ENCODE results near the gene PCBP3. TPM values are rescaled to one million over a fixed set of nuclear protein-coding genes. Genes with fewer than 3 reads are reported as not detected.
A peak's percentile ranks its signal among the peaks of the same experiment; 100 is the strongest.

PCBP3 gene
- total and polyA plus RNA-seq, 2 experiments from 2014 or later = 3.4 to 4.3 TPM

DNA sequence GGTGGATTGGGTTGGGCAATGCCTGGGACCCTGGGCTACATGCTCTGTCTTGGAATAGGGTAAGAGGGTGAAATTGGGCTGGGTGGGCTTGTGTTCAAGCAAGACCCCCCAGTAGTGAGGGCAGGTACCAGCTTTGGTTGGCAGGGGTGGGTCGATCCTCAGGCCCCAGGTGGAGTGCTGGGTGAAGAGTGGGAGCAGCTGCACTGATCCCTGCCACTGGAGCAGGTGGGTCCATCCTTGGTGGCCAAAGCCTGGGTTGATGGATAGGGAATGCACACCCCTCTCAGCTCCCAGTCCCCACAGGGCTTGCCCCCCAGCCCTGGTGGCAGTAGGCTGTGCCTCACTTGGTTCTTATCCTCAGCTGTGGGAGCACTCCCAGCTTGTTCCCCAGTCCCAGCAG lies 135.2 kb downstream of the PCBP3 start:
- H3K9me3 ChIP-seq (ENCODE audit: low read depth) = no peaks in the 10 kb centered on the region
- H3K4me3 ChIP-seq = no peak overlapping the region
- H3K27ac ChIP-seq = no peak overlapping the region
- no peaks in the 10 kb centered on the region for H3K36me3 ChIP-seq
- TF ChIP-seq, protein P1, sequence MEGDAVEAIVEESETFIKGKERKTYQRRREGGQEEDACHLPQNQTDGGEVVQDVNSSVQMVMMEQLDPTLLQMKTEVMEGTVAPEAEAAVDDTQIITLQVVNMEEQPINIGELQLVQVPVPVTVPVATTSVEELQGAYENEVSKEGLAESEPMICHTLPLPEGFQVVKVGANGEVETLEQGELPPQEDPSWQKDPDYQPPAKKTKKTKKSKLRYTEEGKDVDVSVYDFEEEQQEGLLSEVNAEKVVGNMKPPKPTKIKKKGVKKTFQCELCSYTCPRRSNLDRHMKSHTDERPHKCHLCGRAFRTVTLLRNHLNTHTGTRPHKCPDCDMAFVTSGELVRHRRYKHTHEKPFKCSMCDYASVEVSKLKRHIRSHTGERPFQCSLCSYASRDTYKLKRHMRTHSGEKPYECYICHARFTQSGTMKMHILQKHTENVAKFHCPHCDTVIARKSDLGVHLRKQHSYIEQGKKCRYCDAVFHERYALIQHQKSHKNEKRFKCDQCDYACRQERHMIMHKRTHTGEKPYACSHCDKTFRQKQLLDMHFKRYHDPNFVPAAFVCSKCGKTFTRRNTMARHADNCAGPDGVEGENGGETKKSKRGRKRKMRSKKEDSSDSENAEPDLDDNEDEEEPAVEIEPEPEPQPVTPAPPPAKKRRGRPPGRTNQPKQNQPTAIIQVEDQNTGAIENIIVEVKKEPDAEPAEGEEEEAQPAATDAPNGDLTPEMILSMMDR (IDR thresholded peaks at IDR 0.05; ENCODE audit: low read depth, low read length) = no peak
- H3K4me1 ChIP-seq (ENCODE audit: low read depth) = no peaks in the 10 kb centered on the region
- DNase-seq (ENCODE audit: low read depth in 1 of 2, low spot score in 1 of 2) = no peak
- H3K27me3 ChIP-seq = no peaks in the 10 kb centered on the region

DNA sequence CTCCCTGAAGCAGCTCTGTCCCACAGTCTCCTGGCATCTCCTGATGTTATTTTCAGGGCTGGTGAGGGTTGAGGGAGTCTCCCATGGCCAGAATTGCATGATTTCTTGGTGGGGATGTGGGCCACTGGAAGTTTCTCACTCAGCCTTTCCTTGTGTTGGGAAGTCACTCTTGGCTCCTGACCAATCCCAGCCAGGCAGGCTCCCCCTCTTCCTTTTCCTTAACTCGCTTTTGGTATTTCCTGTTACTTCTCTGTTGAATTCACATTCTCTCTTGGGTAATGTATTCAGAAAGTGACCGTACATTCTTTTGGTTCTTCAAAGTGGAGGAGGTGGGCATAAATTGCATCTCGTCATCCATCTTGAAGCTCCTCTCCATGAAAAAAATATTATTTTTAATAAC lies 135.7 kb downstream of the PCBP3 start:
- Histone ChIP-seq H3K27me3 (no peaks in the 10 kb centered on the region), H3K36me3 (no peaks in the 10 kb centered on the region), H3K27ac (no peak overlapping the region), H3K9me3 (ENCODE audit: low read depth) (no peaks in the 10 kb centered on the region), H3K4me3 (no peak overlapping the region), H3K4me1 (ENCODE audit: low read depth) (no peaks in the 10 kb centered on the region)
- TF ChIP-seq, protein P1 (IDR thresholded peaks at IDR 0.05; ENCODE audit: low read depth, low read length) = no peak
- DNase-seq (ENCODE audit: low read depth in 1 of 2, low spot score in 1 of 2) = peak in 1 of 2 donors; percentile 60

DNA sequence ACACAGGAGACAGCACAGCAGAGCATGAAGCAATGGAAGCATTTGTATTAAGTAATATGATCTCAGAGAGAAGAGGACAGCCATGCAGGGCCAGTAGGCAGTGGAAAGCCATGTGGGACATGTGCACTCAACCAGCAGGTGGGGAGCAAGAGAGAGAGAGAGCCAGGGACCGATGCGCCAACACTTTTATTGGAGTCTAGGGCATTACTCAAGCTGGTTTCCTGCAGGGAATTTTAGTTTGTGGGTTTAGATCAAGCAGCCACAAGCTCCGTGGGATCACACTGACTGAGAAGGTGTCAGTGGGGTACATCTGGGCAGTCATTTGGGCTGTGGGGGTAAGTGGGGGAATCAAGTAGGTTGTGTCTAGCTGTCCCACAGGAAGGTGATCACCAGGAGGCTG lies 137.1 kb downstream of the PCBP3 start:
- TF ChIP-seq, protein P1 (IDR thresholded peaks at IDR 0.05; ENCODE audit: low read depth, low read length) = no peak
- no peaks in the 10 kb centered on the region for H3K9me3 ChIP-seq (ENCODE audit: low read depth)
- no peak overlapping the region for H3K27ac ChIP-seq
- H3K4me1 ChIP-seq (ENCODE audit: low read depth) = no peaks in the 10 kb centered on the region
- H3K4me3 ChIP-seq = no peak overlapping the region
- no peaks in the 10 kb centered on the region for H3K27me3 ChIP-seq
- no peaks in the 10 kb centered on the region for H3K36me3 ChIP-seq
- no peak for DNase-seq (ENCODE audit: low read depth in 1 of 2, low spot score in 1 of 2)

DNA sequence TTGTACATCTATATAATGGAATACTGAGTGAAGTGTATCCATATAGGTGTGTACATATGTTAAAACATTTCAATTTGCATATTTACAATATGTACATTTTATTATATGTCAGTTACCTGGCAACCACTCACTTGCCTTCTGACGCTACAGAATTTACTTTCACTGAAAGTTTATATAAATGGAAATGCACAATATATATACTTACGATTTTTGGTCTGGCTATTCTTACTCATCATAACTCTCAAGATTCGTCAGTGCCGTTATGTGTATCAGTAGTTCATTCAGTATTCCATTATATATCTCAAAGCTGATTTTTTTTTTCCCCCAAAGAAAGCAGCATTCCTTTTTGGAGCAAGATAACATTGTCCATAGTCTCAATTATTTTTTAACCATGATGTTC lies 138.2 kb downstream of the PCBP3 start:
- TF ChIP-seq, protein P1 (IDR thresholded peaks at IDR 0.05; ENCODE audit: low read depth, low read length) = no peak
- Histone ChIP-seq H3K4me1 (ENCODE audit: low read depth) (no peaks in the 10 kb centered on the region), H3K36me3 (no peaks in the 10 kb centered on the region), H3K27me3 (no peaks in the 10 kb centered on the region), H3K27ac (no peak overlapping the region), H3K9me3 (ENCODE audit: low read depth) (no peaks in the 10 kb centered on the region), H3K4me3 (no peak overlapping the region)
- DNase-seq (ENCODE audit: low read depth in 1 of 2, low spot score in 1 of 2) = no peak

DNA sequence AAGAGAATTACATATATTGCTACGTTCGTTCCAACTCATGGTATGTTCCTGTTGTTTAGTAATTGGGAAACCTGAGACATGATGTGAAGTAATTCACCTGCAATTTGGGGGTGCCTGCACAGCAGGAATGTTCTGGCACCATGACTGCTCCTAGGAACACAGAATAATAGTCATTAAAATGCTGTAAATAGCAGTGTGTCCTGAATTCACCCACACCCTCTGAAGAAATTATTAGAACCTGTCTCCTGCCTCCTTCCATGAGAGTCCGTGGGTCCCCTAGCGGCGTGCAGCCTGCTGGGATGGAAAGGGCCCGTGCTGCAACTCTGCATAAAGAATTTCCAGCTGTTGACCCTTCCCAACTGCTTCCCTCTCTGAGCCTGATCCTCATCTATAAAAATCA lies 143.1 kb downstream of the PCBP3 start:
- DNase-seq (ENCODE audit: low read depth in 1 of 2, low spot score in 1 of 2) = no peak
- Histone ChIP-seq H3K27ac (no peak overlapping the region), H3K36me3 (no peaks in the 10 kb centered on the region), H3K4me3 (no peak overlapping the region), H3K4me1 (ENCODE audit: low read depth) (no peaks in the 10 kb centered on the region), H3K9me3 (ENCODE audit: low read depth) (no peaks in the 10 kb centered on the region), H3K27me3 (no peaks in the 10 kb centered on the region)
- TF ChIP-seq, protein P1 (IDR thresholded peaks at IDR 0.05; ENCODE audit: low read depth, low read length) = no peak

DNA sequence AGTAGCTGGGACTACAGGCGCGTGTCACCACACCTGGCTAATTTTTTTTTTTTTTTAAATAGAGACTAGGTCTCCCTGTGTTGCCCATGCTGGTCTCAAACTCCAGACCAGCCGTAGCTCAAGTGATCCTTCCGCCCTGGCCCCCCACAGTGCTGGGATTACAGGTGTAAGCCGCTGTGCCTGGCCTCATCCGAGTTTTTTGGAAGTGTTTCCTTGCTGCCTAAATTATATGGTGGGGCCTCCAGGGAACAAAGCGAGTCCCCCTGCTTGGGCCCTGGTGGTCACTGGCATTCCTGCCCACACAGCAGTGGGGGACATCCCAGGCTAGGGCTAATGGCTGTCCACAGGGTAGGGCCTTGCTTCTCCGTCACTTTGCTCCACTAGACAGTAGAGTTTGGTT lies 143.8 kb downstream of the PCBP3 start:
- Histone ChIP-seq H3K4me3 (no peak overlapping the region), H3K27me3 (no peaks in the 10 kb centered on the region), H3K9me3 (ENCODE audit: low read depth) (no peaks in the 10 kb centered on the region), H3K36me3 (no peaks in the 10 kb centered on the region), H3K4me1 (ENCODE audit: low read depth) (no peaks in the 10 kb centered on the region), H3K27ac (no peak overlapping the region)
- no peak for DNase-seq (ENCODE audit: low read depth in 1 of 2, low spot score in 1 of 2)
- TF ChIP-seq, protein P1 (IDR thresholded peaks at IDR 0.05; ENCODE audit: low read depth, low read length) = no peak
